Trophoblast cell (in vitro differentiated cells and primary cell): ENCODE data around the gene OR8U1. TPM values are rescaled to one million over a fixed set of nuclear protein-coding genes. Genes with fewer than 3 reads are reported as not detected.

ENCODE experiments used
- DNase-seq, 2 donors: peaks; one replicate each; pipeline ENCODE4 v3.0.0-alpha.2; 2016
- H2AFZ ChIP-seq: 2 replicates; pipeline ENCODE4 v1.6.1; 2013; ENCODE audit warnings: low read length, moderate library complexity, mild to moderate bottlenecking; ENCODE audit not compliant: insufficient read depth, poor library complexity
- H2AK5ac ChIP-seq: 2 replicates; pipeline ENCODE4 v1.6.1; 2013; ENCODE audit warnings: mild to moderate bottlenecking, low read length
- H2BK120ac ChIP-seq: 2 replicates; pipeline ENCODE4 v1.6.1; 2013; ENCODE audit warnings: low read length, mild to moderate bottlenecking, moderate library complexity; ENCODE audit not compliant: insufficient read depth, poor library complexity
- H2BK12ac ChIP-seq: 2 replicates; pipeline ENCODE4 v1.6.1; 2013; ENCODE audit warnings: mild to moderate bottlenecking, low read length, moderate library complexity
- H2BK5ac ChIP-seq: 2 replicates; pipeline ENCODE4 v1.6.1; 2013; ENCODE audit warnings: low read length, low read depth, moderate library complexity, mild to moderate bottlenecking; ENCODE audit not compliant: poor library complexity
- H3K14ac ChIP-seq: 2 replicates; pipeline ENCODE4 v1.6.1; 2013; ENCODE audit warnings: mild to moderate bottlenecking, low read length
- H3K18ac ChIP-seq: 2 replicates; pipeline ENCODE4 v1.6.1; 2013; ENCODE audit warnings: mild to moderate bottlenecking, low read length
- H3K23ac ChIP-seq: 2 replicates; pipeline ENCODE4 v1.6.1; 2013; ENCODE audit warnings: low read length
- H3K27ac ChIP-seq: 2 replicates; pipeline ENCODE4 v1.5.1; 2013; ENCODE audit warnings: low read depth, mild to moderate bottlenecking, inconsistent platforms, low read length, moderate library complexity
- H3K27me3 ChIP-seq: 2 replicates; pipeline ENCODE4 v1.6.1; 2013; ENCODE audit warnings: inconsistent platforms, mild to moderate bottlenecking, low read length, moderate library complexity; ENCODE audit not compliant: insufficient read depth
- H3K36me3 ChIP-seq, 2 experiments: 1 replicate in 1 of 2; 2 replicates in 1 of 2; pipeline ENCODE4 v1.6.1; 2013; ENCODE audit warnings: low read length in 2 of 2, mild to moderate bottlenecking in 2 of 2, moderate library complexity in 1 of 2; ENCODE audit not compliant: insufficient read depth in 2 of 2, control insufficient read depth in 1 of 2
- H3K4ac ChIP-seq: 2 replicates; pipeline ENCODE4 v1.6.1; 2013; ENCODE audit warnings: low read depth, mild to moderate bottlenecking, low read length, moderate library complexity
- H3K4me1 ChIP-seq, 2 experiments: 1 replicate in 1 of 2; 2 replicates in 1 of 2; pipeline ENCODE4 v1.6.1; 2013; ENCODE audit warnings: low read length in 2 of 2, mild to moderate bottlenecking in 2 of 2, moderate library complexity in 1 of 2; ENCODE audit not compliant: insufficient read depth in 2 of 2, control insufficient read depth in 1 of 2
- H3K4me2 ChIP-seq: 2 replicates; pipeline ENCODE4 v1.6.1; 2013; ENCODE audit warnings: inconsistent platforms, mild to moderate bottlenecking, low read length, moderate library complexity
- H3K4me3 ChIP-seq: 2 replicates; pipeline ENCODE4 v1.5.1; 2013; ENCODE audit warnings: mild to moderate bottlenecking, low read depth, low read length, inconsistent platforms
- H3K79me1 ChIP-seq: one replicate; pipeline ENCODE4 v1.6.1; 2013; ENCODE audit warnings: low read length
- H3K79me2 ChIP-seq: 2 replicates; pipeline ENCODE4 v1.6.1; 2013; ENCODE audit warnings: low read length, mild to moderate bottlenecking; ENCODE audit not compliant: control insufficient read depth, insufficient read depth, poor library complexity
- H3K9ac ChIP-seq: 2 replicates; pipeline ENCODE4 v1.6.1; 2013; ENCODE audit warnings: mild to moderate bottlenecking, low read length
- H3K9me3 ChIP-seq: 2 replicates; pipeline ENCODE4 v1.6.1; 2013; ENCODE audit warnings: low read depth, mild to moderate bottlenecking, control low read depth, inconsistent platforms, low read length; ENCODE audit not compliant: insufficient read depth
- H4K12ac ChIP-seq: 2 replicates; pipeline ENCODE4 v1.6.1; 2013; ENCODE audit warnings: low read depth, mild to moderate bottlenecking, low read length, moderate library complexity
- H4K8ac ChIP-seq: 2 replicates; pipeline ENCODE4 v1.6.1; 2013; ENCODE audit warnings: low read depth, mild to moderate bottlenecking, low read length, moderate library complexity
- H4K91ac ChIP-seq: one replicate; pipeline ENCODE4 v1.6.1; 2013; ENCODE audit warnings: low read depth, mild to moderate bottlenecking, low read length, moderate library complexity
- WGBS: extraction: QIAGEN DNeasy Blood & Tissue Kit; methylation state at CpG from one replicate; pipeline ENCODE4 v1.1.7; 2013; ENCODE audit warnings: missing lambda C conversion rate; ENCODE audit not compliant: insufficient read length, insufficient coverage; ENCODE audit errors: extremely low coverage; 5-methylcytosine and 5-hydroxymethylcytosine counted together
- polyA plus RNA-seq: library from polyadenylated mRNA; stranded (reverse); fragments of 200-250 nt; gene quantifications from 2 replicates; pipeline ENCODE4 v1.2.3, GENCODE V29; 2013

The OR8U1 gene
- polyA plus RNA-seq: not detected in 2 replicates

- WGBS: no CpG with 5 or more reads among the region's 2 CpGs
- no peak within 1 kb of the TSS for H3K14ac ChIP-seq
Observed at GRCh38 chr11:56375324-56375723, at the start of gene OR8U1. Gene OR8U1 (plus strand): TSS chr11:56375624. CDS start chr11:56375624, 0 bp downstream.

GRCh38 chr11:56331861-56332491, 43.4 kb upstream of the OR8U1 start:
- no peaks in the 10 kb centered on the region for H3K79me1 ChIP-seq
- no peak overlapping the region for H3K18ac ChIP-seq
- no peaks in the 10 kb centered on the region for H3K36me3 ChIP-seq
- no peak overlapping the region for H3K4ac ChIP-seq
- H4K12ac ChIP-seq: no peak overlapping the region
- H4K91ac ChIP-seq: no peak overlapping the region
- H3K9me3 ChIP-seq: no peaks in the 10 kb centered on the region
- no peak overlapping the region for H3K23ac ChIP-seq
- no peak overlapping the region for H3K14ac ChIP-seq
- no peak overlapping the region for H4K8ac ChIP-seq
- H3K27ac ChIP-seq: no peak overlapping the region
- no peak for DNase-seq
- no peak overlapping the region for H2BK5ac ChIP-seq
- H3K9ac ChIP-seq: no peak overlapping the region
- H2AFZ ChIP-seq: no peak overlapping the region
- H2BK12ac ChIP-seq: no peak overlapping the region
- no CpG with 5 or more reads among the region's 34 CpGs for WGBS
- no peaks in the 10 kb centered on the region for H3K27me3 ChIP-seq
- H3K4me1 ChIP-seq: no peaks in the 10 kb centered on the region
- H2BK120ac ChIP-seq: no peak overlapping the region
- H2AK5ac ChIP-seq: no peak overlapping the region
- H3K4me3 ChIP-seq: no peak overlapping the region
- no peaks in the 10 kb centered on the region for H3K79me2 ChIP-seq
- H3K4me2 ChIP-seq: no peak overlapping the region

More at GRCh38 chr11:56375324-56375723, at the start of gene OR8U1:
- H2BK5ac ChIP-seq: no peak within 1 kb of the TSS
- H3K36me3 ChIP-seq: no peaks in the 10 kb centered on the region
- H2BK12ac ChIP-seq: no peak within 1 kb of the TSS
- H2BK120ac ChIP-seq: no peak within 1 kb of the TSS
- H3K4ac ChIP-seq: no peak within 1 kb of the TSS
- no peak for DNase-seq
- no peak within 1 kb of the TSS for H2AFZ ChIP-seq
- H3K9ac ChIP-seq: no peak within 1 kb of the TSS
- no peak within 1 kb of the TSS for H4K12ac ChIP-seq
- H3K9me3 ChIP-seq: peaks cover 2% of the 10 kb centered on the region
- H3K27me3 ChIP-seq: no peaks in the 10 kb centered on the region
- H4K91ac ChIP-seq: no peak within 1 kb of the TSS
- no peaks in the 10 kb centered on the region for H3K4me1 ChIP-seq
- H3K23ac ChIP-seq: peak within 1 kb of the TSS; percentile 0
- no peak within 1 kb of the TSS for H3K4me2 ChIP-seq
- H3K4me3 ChIP-seq: no peak within 1 kb of the TSS
- H3K79me1 ChIP-seq: no peaks in the 10 kb centered on the region
- H2AK5ac ChIP-seq: no peak within 1 kb of the TSS
- no peak within 1 kb of the TSS for H3K27ac ChIP-seq
- no peaks in the 10 kb centered on the region for H3K79me2 ChIP-seq
- H4K8ac ChIP-seq: no peak within 1 kb of the TSS
- H3K18ac ChIP-seq: no peak within 1 kb of the TSS

- H3K79me1 ChIP-seq: no peaks in the 10 kb centered on the region
- no peak overlapping the region for H3K27ac ChIP-seq
- no peak overlapping the region for H2BK5ac ChIP-seq
- H4K12ac ChIP-seq: no peak overlapping the region
- H3K9ac ChIP-seq: no peak overlapping the region
- WGBS: no CpG with 5 or more reads among the region's 3 CpGs
- H3K9me3 ChIP-seq: no peaks in the 10 kb centered on the region
- no peak overlapping the region for H2BK120ac ChIP-seq
- no peak overlapping the region for H4K91ac ChIP-seq
- H3K79me2 ChIP-seq: no peaks in the 10 kb centered on the region
- peak in 1 of 2 donors; percentile 3 for DNase-seq
- H3K36me3 ChIP-seq: no peaks in the 10 kb centered on the region
- H2AFZ ChIP-seq: no peak overlapping the region
- H4K8ac ChIP-seq: no peak overlapping the region
- H3K4ac ChIP-seq: no peak overlapping the region
- no peak overlapping the region for H2AK5ac ChIP-seq
- H3K4me1 ChIP-seq: no peaks in the 10 kb centered on the region
- H2BK12ac ChIP-seq: no peak overlapping the region
- H3K27me3 ChIP-seq: no peaks in the 10 kb centered on the region
- H3K4me2 ChIP-seq: no peak overlapping the region
- no peak overlapping the region for H3K18ac ChIP-seq
- no peak overlapping the region for H3K14ac ChIP-seq
- H3K4me3 ChIP-seq: no peak overlapping the region
- H3K23ac ChIP-seq: no peak overlapping the region
Observed at GRCh38 chr11:56333156-56333555, 42.3 kb upstream of the OR8U1 start.

- H4K91ac ChIP-seq: no peak overlapping the region
- H2BK12ac ChIP-seq: no peak overlapping the region
- no peak overlapping the region for H2AFZ ChIP-seq
- H2AK5ac ChIP-seq: no peak overlapping the region
- no peaks in the 10 kb centered on the region for H3K4me1 ChIP-seq
- no peak overlapping the region for H3K9ac ChIP-seq
- no peak overlapping the region for H2BK120ac ChIP-seq
- DNase-seq: no peak
- H3K4me3 ChIP-seq: no peak overlapping the region
- H3K18ac ChIP-seq: no peak overlapping the region
- H3K4me2 ChIP-seq: no peak overlapping the region
- no peak overlapping the region for H4K8ac ChIP-seq
- H3K79me1 ChIP-seq: no peaks in the 10 kb centered on the region
- H3K4ac ChIP-seq: no peak overlapping the region
- no peaks in the 10 kb centered on the region for H3K79me2 ChIP-seq
- no peaks in the 10 kb centered on the region for H3K9me3 ChIP-seq
- no peak overlapping the region for H3K14ac ChIP-seq
- H4K12ac ChIP-seq: no peak overlapping the region
- H3K23ac ChIP-seq: no peak overlapping the region
- H3K27ac ChIP-seq: no peak overlapping the region
- H2BK5ac ChIP-seq: no peak overlapping the region
- no peaks in the 10 kb centered on the region for H3K27me3 ChIP-seq
- no peaks in the 10 kb centered on the region for H3K36me3 ChIP-seq
Observed at GRCh38 chr11:56340289-56340688, 35.1 kb upstream of the OR8U1 start.
